AG09319 (cell line): ENCODE data around the gene SLIT3.

ENCODE experiments used
- DNase-seq: peaks from one replicate; pipeline ENCODE4 v3.0.0-alpha.2; 2010; ENCODE audit warnings: low read depth; ENCODE audit errors: extremely low read depth
- CTCF ChIP-seq: IDR thresholded peaks from 2 replicates; pipeline ENCODE4 v1.5.1; 2011; ENCODE audit warnings: low read depth, mild to moderate bottlenecking, inconsistent platforms, low read length, moderate library complexity

The SLIT3 gene

GRCh38 chr5:168858994-168859393, 441.9 kb downstream of the SLIT3 start:
- no peak for TF ChIP-seq CTCF

GRCh38 chr5:168858371-168858770, 442.6 kb downstream of the SLIT3 start:
- DNase-seq = no peak
- no peak for TF ChIP-seq CTCF

More at GRCh38 chr5:168858994-168859393, 441.9 kb downstream of the SLIT3 start:
- DNase-seq = no peak

- DNase-seq = no peak
- TF ChIP-seq CTCF = no peak
These were observed 447.0 kb downstream of the SLIT3 start for GRCh38 chr5:168853972-168854371.

- TF ChIP-seq CTCF = no peak
- DNase-seq = no peak
These were observed 448.6 kb downstream of the SLIT3 start for GRCh38 chr5:168852329-168852728.

- no peak for DNase-seq
- no peak for TF ChIP-seq CTCF
These were observed 449.0 kb downstream of the SLIT3 start for GRCh38 chr5:168851902-168852321.

- no peak for TF ChIP-seq CTCF
- DNase-seq = no peak
These were observed 450.3 kb downstream of the SLIT3 start for GRCh38 chr5:168850683-168851082.

GRCh38 chr5:168848569-168848968, 452.4 kb downstream of the SLIT3 start:
- TF ChIP-seq CTCF = no peak
- DNase-seq = no peak
